Activated CD8-positive, alpha-beta T cell treated with anti-CD3 and anti-CD28 coated beads for 36 hours (primary cell): ENCODE measurements around the gene ATXN1. TPM values are rescaled to one million over a fixed set of nuclear protein-coding genes. Genes with fewer than 3 reads are reported as not detected.

Experiments
- ATAC-seq: fragments of 200-7000 bp; cut with Tn5 transposase; one replicate; pipeline ENCODE4 v1.10.0; 2021; ENCODE audit warnings: mild to moderate bottlenecking, moderate library complexity
- CTCF ChIA-PET: fragments of 350-600 bp; sonication (Branson Sonifier 250); formaldehyde crosslinking; loops from one replicate; lab custom pipeline; 2021; ENCODE audit warnings: antibody characterized with exemption; lab: Charles Lee
- POLR2A ChIA-PET: fragments of 350-600 bp; sonication (Branson Sonifier 250); formaldehyde crosslinking; loops from one replicate; lab custom pipeline; 2021; ENCODE audit warnings: antibody characterized with exemption; lab: Charles Lee
- DNase-seq: peaks from one replicate; pipeline ENCODE4 v3.0.0-alpha.2; 2020
- H3K27ac Mint-ChIP-seq: one replicate; pipeline ENCODE4 v1.8.0; 2021; ENCODE audit warnings: mild to moderate bottlenecking, mixed read lengths
- H3K27me3 Mint-ChIP-seq: one replicate; pipeline ENCODE4 v1.8.0; 2021; ENCODE audit warnings: mixed read lengths
- H3K36me3 Mint-ChIP-seq: one replicate; pipeline ENCODE4 v1.8.0; 2021; ENCODE audit warnings: low read depth, mixed read lengths
- H3K4me1 Mint-ChIP-seq: one replicate; pipeline ENCODE4 v1.8.0; 2021; ENCODE audit warnings: low read depth, mixed read lengths
- H3K4me3 Mint-ChIP-seq: one replicate; pipeline ENCODE4 v1.8.0; 2021; ENCODE audit warnings: mild to moderate bottlenecking, moderate library complexity, mixed read lengths
- H3K9me3 Mint-ChIP-seq: one replicate; pipeline ENCODE4 v1.8.0; 2021; ENCODE audit warnings: mixed read lengths
- CTCF ChIP-seq: fragments of 200-600 bp; IDR thresholded peaks from one replicate; pipeline ENCODE4 v1.8.0; 2022; ENCODE audit warnings: antibody characterized with exemption, mild to moderate bottlenecking
- intact Hi-C: fragments of 100-400 bp; cut with micrococcal nuclease; formaldehyde crosslinking; loops from one replicate; pipeline ENCODE4 v1.10.0; 2022
- total RNA-seq, 2 experiments: library from RNA; stranded (reverse); gene quantifications; one replicate each; pipeline ENCODE4 v1.2.3, GENCODE V29; 2021

ATXN1 gene
- total RNA-seq, 2 experiments from 2014 or later = 35.4 to 40.8 TPM

GRCh38 chr6:16363749-16364148, 397.5 kb downstream of the ATXN1 start:
- no peak for DNase-seq
- H3K36me3 Mint-ChIP-seq = no peaks in the 10 kb centered on the region
- H3K27me3 Mint-ChIP-seq = no peaks in the 10 kb centered on the region
- ChIA-PET CTCF (no interaction called here), POLR2A (no interaction called here)
- intact Hi-C loops = no loop called here
- no peak for ATAC-seq
- H3K27ac Mint-ChIP-seq = no peak overlapping the region
- no peak for TF ChIP-seq CTCF
- H3K9me3 Mint-ChIP-seq = no peaks in the 10 kb centered on the region
- no peak overlapping the region for H3K4me3 Mint-ChIP-seq
- H3K4me1 Mint-ChIP-seq = no peaks in the 10 kb centered on the region

DNA sequence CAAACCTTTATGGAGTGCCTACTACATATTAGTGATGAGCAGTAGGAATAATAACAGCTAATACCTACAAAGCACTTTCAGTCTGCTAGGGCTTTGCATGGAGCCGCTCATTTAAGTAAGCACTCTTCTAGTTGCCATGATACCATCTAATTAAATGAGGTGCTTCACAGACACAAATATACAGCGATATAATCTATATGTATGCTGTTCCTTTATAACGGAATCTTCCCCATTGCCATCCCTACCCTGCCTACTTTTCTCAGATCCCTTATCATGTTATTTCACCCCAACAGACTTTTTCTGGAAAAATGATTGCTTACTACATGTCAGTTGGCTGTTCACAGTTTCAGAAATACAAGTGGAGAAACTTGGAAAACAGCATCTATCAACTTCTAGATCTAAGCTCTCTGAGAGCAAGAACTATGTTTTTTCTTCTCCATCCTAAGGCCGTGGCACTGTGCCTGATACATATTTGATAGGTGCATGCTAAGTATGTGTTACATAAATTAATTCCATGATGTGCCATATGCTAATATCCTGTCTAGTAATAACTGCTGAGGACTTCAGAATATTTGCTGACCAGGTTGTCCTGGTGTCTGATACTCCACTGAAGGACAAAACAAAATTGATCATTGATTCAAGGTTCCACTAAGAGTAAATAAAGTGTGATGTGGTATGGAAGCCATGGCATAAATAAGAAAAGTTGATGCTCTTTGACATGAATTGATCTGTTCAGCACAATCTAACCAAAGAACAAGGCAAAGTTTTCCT, 398.3 kb downstream of the ATXN1 start:
- ATAC-seq (no peak), DNase-seq (no peak)
- Mint-ChIP-seq H3K27me3 (no peaks in the 10 kb centered on the region), H3K4me3 (no peak overlapping the region), H3K4me1 (no peaks in the 10 kb centered on the region), H3K27ac (no peak overlapping the region), H3K36me3 (no peaks in the 10 kb centered on the region), H3K9me3 (no peaks in the 10 kb centered on the region)
- POLR2A ChIA-PET = no interaction called here
- CTCF ChIA-PET = no interaction called here
- TF ChIP-seq CTCF = no peak
- intact Hi-C loops = no loop called here

GRCh38 chr6:16362296-16362695, 399.0 kb downstream of the ATXN1 start:
- H3K36me3 Mint-ChIP-seq = peaks cover 5% of the 10 kb centered on the region
- intact Hi-C loops = no loop called here
- POLR2A ChIA-PET = no interaction called here
- no peaks in the 10 kb centered on the region for H3K4me1 Mint-ChIP-seq
- no peaks in the 10 kb centered on the region for H3K9me3 Mint-ChIP-seq
- H3K27me3 Mint-ChIP-seq = no peaks in the 10 kb centered on the region
- no peak for ATAC-seq
- no peak for TF ChIP-seq CTCF
- CTCF ChIA-PET = no interaction called here
- H3K27ac Mint-ChIP-seq = no peak overlapping the region
- no peak for DNase-seq
- H3K4me3 Mint-ChIP-seq = no peak overlapping the region

DNA sequence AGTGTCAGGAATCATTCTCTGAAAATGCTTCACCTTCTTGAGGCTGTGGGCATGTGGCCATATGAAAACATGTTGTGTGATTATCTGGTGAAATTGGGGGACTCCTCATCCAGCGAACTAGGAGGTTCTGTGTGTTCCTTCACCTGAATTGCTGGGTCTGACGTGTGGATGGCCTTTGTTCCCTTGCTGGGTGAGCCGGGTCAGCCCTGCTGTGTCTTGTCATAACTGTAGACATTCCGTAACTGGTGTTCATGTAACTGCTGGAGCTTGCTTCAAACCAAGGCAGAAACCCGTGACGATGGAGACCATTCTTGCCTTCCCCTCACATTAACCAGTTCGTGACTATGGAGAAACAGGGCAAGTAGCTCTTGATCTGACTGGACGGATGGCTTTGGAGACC, 399.4 kb downstream of the ATXN1 start:
- Mint-ChIP-seq H3K36me3 (peaks cover 5% of the 10 kb centered on the region), H3K4me3 (no peak overlapping the region), H3K27me3 (no peaks in the 10 kb centered on the region), H3K4me1 (no peaks in the 10 kb centered on the region), H3K9me3 (no peaks in the 10 kb centered on the region), H3K27ac (no peak overlapping the region)
- DNase-seq (no peak), ATAC-seq (no peak)
- intact Hi-C loops = no loop called here
- CTCF ChIA-PET = no interaction called here
- POLR2A ChIA-PET = no interaction called here
- TF ChIP-seq CTCF = no peak

GRCh38 chr6:16361121-16361520, 400.1 kb downstream of the ATXN1 start:
- DNase-seq (no peak), ATAC-seq (no peak)
- Mint-ChIP-seq H3K4me3 (no peak overlapping the region), H3K27me3 (no peaks in the 10 kb centered on the region), H3K4me1 (peaks cover 3% of the 10 kb centered on the region), H3K9me3 (no peaks in the 10 kb centered on the region), H3K36me3 (peaks cover 5% of the 10 kb centered on the region), H3K27ac (no peak overlapping the region)
- intact Hi-C loops = no loop called here
- ChIA-PET POLR2A (no interaction called here), CTCF (no interaction called here)
- TF ChIP-seq CTCF = no peak
